Renal cortex interstitium (tissue), 11 donors: ENCODE measurements around the gene TPM2. TPM values are rescaled to one million over a fixed set of nuclear protein-coding genes. Genes with fewer than 3 reads are reported as not detected.

Source experiments
- DNase-seq, 11 donors: peaks; one replicate each; pipeline ENCODE4 v3.0.0-alpha.2; 2013; ENCODE audit warnings: low read depth in 9 of 11, low spot score in 4 of 11; ENCODE audit errors: extremely low read depth in 1 of 11
- polyA plus RNA-seq, 3 donors: library from polyadenylated mRNA; unstranded; fragments of 120-200 nt; gene quantifications; one replicate each; pipeline ENCODE4 v1.2.1, GENCODE V29; 2013; ENCODE audit not compliant: insufficient read length in 3 of 3

TPM2 gene
- polyA plus RNA-seq, 3 donors = 149 to 194 (median 156) TPM

DNA sequence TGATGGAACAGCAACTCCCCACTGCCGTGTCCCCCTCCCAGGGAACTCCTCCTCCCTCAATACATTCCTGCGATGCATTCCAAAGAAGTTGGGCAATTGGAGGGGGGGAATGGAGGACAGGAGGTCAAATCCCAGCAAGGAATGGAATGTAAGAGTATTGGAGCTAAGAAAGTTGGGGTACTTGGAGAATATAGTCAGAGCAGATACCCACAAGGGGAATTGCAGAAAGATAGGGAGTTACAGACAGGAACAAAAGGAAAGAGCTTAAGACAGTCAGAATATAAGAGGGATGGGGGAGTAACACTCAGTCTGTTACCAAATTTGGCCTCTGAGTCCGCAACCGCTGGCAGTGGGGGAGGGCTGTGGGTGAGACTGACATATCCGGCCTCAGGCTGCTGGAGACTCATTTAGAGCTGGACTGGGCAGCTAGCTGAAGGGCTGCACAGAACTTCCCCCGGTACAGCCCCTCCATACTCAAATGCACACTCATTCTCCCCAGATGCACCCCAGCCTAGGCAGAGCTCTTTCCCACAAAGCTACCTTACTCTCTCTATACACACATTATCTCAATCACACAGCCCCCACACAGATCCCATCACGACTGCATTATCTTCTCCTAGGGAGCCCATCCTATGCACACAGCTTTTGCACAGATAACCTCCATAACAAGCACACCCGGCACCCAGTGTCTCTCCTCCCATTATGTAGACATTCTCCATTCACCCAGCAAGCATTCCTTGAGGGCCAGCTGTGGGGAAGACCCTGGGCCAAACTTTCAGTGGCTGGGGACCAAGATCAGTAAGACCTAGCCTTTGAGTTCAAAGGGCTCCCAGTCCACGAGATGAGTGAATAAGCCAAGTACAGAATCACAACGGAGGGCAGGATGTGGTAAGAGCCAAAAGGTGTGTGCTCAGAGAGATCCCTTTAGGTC, 38.6 kb upstream of the TPM2 start:
- peak in 8 of 11 donors; percentile 46 to 80 (median 57) for DNase-seq

DNA sequence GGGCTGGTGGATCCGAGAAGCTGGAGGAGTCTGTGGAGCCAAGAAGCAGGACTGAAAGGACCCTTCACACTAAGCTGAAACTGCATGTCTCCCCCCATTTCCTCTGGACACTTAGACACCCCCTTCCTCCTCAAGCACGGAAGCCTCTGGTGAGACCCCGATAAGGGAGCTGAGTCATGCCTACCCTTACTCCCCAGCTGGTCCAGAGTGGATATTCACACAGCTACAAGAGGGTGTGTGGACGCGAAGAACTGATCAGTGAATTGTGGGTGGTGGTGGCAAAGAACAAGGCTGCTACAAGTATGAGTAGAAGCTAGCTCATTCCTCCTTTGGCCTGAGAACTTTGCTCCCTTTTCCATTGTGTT, 37.9 kb upstream of the TPM2 start:
- no peak for DNase-seq

DNA sequence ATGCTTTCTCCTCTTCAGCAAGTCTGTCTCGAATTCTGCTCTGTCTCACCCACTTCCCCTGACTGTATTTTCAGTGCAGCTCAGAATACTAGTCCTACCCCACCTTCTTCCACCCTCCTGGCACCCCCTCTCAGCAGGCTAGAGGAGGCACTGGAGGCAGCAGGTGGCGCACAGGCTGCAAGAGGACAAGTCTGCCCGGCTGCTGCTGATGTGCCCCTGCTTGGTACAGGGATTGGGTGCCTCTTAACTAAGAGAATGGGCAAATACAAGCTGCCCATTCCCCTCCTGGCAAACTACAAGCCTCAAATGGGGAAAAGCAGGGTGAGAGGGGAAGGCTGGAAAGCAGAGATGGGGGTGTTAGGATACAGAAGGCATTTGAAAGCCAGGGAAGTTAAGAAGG, 37.2 kb upstream of the TPM2 start:
- no peak for DNase-seq

DNA sequence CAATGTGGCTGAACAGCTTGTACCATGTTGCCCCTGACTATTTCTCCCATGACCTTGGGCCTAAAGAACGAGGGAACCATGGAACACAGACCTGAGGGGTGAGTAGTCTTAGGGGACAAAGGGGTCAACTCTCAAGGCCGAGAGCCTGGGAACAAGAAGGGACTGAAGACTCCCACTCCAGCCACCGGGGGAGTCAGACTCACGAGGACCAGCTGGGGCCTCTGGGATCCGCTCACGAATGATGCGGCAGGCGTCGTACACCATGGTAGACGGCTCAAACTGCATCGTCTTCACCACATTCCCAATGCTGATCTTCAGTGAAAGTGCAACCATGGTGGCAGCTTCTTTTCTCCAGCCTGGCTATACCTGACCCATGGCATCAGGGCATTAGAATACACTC, 35.6 kb upstream of the TPM2 start:
- DNase-seq = no peak

DNA sequence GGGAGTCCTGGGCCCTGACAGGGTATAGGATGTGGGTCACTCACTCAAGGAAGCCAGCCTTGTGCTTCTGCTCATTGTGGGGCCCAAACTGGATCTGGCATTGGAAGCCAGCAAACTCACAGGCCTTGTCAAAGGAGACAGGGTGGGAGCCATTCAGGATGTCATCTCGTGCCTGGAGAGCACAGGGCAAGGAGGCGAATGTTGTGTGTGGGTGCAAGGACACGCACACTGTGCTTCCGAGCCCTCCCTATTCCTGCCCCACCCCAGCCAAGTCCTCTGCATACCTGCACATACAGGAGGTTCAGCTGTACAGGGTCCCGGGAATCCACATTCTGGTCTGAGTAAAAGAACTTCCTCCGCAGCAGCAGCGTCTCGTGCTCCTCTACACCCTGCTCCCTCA, 34.2 kb upstream of the TPM2 start:
- no peak for DNase-seq

DNA sequence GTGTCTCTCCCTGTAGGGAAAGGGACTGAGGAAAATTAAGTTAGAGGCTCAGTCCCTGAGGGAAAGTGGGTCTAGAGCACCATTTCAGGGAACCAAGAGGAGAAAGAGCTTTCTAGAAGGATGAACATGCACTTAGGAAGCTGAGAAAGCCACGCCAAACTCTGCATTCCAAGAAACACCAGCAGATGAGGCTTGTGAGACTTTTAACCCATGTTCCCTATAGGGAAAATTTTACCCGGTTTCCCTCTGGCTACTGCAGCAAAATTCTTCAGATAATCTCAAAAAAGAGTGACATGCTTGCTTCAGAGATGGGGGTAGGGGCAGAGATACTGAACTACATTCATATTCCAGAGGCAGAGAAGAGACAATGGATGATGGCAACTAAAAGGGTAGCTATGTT, 33.7 kb upstream of the TPM2 start:
- DNase-seq = no peak

DNA sequence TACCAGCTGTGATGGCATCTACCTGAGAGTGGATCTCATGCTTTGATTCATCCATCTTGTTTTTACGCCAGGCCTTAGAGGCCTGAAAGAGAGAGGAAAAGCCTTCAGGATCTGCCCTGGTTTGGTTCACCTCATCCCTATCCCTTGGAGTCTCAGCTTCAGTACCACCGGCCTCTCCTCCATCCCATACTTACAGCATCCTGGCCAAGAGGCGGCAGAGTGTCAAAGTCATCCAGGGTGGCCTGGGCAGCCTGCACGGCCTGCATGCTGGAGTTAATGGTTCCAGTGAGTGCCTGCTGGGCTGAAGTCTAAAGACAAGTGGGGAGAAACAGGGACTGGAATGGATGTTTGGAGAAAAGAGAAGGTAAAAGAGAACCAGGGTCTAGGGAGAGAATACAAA, 29.8 kb upstream of the TPM2 start:
- no peak for DNase-seq

DNA sequence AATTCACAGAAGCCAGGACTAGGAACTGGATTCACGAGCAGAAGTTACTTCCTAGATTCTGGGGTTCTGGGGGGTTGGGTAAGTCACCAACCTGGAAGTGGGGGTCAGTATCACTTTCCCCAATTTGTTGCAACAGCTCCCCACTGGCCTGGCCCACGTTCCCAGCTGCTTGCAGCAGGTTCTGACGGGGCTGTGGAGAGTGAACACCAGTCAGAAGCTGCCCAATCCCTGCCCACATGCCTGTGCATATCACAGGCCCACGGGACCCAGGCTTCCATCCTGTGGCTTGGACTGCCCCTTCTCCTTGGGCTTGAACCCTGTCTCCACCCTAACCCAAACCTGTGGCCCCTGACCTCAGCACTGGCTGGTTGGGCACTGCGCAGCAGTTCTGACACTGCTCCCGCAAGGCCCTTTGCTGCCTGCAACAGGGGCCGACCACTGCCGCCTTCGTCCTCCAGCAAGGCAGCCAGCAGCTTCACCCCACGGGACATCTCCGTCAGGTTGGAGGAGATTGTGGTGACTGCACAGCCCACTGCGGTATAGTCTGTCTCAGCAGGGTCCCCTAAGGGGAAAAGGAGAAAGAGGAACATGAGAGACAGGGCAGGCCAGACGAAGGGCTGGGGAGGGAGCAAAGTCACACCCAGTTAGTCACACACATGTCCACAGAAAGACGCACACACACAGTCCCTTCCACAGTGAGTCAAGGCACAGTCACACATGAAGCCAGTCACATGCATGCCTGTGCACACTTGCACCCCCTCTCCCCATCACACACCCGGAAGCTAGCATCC, 29.2 kb upstream of the TPM2 start:
- no peak for DNase-seq

DNA sequence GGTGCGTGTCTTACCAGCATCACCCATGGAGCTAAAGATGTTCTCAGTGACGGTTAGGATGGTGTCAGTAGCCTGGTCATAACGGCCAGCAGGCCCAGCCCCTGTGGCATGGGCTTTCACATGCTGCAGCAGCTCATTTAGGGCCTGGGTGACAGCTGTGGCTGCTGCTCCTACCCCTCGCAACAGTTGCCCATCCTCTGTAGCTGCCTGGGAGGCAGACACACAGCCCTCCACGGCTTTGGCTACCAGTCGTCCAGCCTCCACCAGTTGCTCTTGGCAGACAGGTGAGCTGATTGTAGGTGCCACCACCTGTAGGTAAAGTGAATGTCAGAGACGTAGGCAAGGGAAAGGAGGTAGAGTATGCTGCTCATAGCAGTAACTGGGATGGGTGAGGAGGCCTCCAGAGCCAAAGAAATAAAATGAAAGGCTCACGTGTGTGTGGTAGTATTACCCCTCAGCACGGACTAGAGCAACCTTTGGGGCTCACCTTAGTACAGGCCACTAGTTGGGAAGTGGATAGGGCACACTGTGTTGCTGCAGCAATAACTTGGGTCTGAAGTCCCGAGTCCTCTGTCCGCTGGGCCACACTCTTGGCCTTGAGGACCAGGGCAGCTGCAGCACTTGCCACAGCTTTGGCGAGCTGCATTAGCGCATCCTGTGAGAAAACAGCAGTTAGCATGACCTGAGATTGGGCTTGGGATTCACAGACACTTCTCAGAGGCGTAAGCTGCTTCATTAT, 27.6 kb upstream of the TPM2 start:
- DNase-seq = no peak

DNA sequence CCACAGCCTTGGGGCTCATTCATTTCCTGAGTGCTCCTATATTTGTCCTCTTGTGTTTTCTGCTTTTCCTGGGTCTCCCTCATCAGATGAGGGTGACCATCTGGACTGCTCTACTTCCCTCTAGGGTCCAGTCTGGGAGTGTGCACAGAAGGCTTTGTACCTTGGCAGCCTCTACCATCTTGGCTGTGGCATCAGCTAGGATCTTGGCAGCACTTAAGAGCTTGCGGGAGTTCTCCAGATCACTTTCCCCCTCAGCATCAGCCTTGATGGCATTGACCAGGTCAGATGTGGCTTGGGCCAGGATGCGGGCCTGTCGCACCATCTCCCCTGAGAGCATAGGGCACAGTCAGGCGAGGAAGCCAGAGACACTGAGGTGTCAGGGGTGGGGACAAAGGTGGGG, 26.5 kb upstream of the TPM2 start:
- DNase-seq = no peak

DNA sequence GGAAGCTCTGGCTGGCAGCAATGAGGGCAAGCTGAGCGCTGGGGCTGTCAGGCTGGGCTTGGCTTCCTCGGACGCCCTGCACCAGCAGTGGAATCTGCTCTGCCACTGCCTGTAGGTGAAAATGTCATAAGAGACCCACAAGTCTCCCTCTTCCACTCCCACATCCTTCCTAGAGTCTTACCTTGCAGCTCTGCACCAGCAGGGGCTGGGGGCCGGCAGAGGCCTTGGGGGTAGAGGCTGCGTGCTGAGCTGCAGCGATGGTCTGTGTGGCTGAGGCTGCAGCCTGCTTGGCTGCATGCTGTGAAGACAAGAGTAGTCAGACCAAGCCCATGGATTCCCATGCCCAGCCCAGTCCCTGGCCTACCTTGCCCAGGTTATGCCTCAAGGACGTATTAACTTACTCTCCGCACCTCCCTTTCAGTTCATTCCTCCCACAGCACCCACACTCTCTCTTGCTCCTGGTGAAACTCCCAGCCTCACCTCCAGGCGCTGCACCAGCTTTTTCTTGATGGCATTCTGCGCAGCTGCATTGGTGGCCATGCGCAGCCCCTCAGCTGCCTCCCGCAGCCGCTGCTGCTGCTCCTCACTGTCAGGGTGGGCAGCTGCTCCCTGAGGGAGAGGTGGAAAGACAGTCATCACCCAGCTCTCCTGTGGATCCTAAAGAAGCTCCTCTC, 25.0 kb upstream of the TPM2 start:
- DNase-seq = no peak

DNA sequence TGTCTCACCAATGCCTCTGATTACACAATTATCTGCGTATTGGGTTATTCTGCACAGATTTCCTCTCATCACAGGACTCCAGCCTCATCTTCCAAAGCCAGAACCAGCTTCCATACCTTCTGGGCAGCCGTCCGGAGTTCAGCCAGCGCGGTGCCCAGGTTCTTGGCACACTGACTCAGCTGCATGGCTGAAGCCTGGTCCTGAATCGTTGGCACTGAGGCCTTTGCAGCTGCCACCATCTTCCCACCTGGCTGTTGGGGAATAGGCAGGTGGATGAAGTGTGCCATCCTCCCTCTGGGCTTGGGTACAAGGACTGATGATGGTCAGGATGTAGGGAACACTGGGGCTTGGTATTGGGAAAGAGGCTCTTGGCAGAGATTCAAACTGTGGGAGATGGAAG, 24.4 kb upstream of the TPM2 start:
- no peak for DNase-seq

DNA sequence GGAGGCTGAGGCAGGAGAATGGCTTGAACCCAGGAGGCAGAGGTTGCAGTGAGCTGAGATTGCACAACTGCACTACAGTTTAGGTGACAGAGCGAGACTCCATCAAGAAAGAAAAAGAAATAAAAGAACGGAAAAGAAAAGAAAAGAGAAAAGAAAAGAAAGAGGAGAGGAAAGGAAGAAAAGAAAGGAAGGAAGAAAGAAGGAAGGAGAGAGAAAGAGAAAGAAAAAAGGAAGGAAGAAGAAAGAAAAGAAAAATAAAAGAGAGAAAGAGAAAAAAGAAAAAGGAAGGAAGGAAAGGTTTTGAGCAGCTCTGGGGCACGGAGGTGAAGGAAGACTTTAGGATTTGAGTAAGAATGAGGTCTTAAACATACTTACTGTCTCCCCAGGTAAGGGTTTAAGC, 23.9 kb upstream of the TPM2 start:
- no peak for DNase-seq

DNA sequence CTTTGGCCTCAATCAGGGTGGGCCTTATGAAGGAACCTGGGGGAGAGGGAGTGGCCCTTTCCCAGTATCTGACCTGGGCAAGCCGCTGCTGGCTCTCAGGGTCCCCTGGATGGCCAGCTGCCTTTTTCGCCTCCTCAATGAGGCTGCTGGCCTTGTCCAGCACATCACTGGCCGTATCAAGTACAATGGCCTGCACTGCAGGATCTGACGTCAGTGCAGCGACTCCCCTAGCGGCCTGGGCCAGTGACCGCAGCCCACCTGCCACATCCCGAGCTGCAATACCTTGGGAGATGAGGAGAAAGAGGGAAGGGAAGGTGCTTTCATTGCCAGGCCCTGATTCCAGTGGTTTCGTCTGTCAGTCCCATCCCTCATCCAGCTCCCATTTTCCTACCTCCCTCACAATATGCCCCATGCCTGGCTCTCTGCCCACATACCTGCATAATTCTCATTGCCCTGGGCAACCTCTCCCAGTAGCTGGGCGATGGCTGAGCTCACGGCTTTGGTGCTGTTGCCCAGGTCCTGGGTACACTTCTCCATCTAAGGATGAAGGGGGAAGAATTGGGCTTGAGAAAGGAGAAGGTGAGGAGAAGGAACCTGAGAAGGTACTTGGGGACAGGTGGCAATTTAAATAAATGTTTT, 23.2 kb upstream of the TPM2 start:
- no peak for DNase-seq

DNA sequence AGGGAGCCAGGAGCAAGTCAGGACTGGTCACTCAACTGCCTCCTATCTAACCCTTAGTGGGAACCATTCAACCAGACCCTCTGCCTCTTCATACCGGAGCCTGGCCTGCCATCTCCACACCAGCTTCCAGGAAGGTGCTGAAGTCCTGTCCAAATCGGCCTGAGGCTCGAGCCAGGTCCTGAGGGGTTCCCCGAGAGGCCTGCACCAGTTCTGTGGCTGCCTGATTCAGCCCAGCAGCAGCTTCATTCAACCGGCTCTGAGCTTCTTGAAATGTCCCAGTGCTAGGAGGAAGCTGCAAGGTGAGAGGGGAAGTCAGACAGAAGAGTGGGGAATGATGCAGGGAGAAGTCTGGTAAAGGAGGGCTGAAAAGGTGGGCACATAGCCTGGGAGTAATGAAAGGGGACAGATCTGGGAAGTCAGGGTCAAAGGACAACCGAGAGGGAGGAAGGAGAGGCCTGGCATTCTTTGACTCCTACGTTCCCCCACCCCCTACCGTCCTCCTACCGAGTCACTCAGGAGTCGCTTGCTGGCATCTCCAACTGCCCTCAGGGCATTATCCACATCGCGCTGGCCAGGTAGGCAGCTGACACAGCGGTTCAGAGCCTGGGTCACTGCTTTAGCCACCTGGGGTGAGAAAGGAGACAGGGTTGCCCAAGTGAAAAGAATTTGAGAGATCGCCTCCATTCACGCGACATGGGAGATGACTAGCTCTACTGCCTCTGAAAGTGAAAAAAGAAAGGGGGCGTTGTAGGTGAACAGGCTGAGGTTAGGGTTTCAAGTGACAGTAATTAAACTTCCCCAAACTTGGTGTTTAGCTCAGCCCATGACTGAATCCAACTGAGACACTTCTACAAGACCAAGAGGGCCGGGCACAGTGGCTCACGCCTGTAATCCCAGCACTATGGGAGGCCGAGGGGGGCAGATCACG, 22.0 kb upstream of the TPM2 start:
- DNase-seq = no peak

DNA sequence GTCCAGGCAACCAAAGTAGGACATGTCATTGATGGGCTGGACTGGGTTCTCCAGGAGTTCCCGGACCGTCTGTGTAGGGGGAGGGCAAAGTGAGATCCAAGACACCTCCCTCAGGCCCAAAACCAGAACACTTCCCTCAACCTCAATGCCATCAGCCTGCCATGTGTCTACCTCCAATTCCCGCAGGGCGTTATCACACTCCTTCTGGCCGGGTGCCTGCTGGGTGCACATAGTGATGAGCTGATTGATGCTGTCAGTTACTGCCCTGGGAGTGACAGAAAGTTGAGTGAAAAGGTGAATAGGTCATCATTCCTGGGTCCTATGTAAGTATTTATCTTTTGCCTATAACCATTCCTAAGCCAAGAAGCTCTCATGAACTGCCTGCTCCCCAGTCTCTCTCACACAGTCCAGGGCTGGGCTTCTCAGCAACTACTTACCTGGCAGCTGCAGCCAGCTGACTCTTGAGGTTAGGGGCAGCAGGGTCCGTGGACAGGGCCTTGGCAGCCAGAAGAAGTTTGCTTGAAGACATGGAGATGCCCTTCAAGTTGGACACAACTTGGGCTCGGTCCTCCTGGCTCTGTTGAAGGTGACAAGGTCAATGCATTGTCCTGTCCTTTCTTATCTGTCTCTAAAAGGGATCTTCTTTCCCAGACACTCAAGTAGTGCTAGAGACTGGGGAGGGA, 21.2 kb upstream of the TPM2 start:
- DNase-seq = no peak

DNA sequence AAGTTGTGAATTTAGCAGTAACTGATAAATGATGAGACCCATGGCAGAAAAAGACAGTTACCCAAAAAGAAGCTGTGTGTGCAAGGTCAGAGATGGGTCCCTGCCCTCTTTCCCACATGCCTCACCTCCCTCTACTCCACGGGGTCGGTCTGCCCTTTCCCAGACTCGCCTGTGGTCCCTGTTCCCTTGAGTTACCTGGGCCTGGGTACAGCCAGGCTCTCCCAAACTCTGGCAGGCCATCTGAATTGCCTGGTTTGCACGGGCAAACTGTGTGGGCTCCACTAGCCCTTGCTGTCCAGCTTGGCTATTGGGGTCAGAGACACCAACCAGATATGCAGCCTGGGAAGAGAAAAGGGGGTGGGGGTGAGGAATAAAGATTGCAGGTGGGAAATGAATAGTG, 18.4 kb upstream of the TPM2 start:
- DNase-seq = no peak
